ENCODE data around the gene SDK1.

SDK1 gene

GRCh38 chr7:4107839-4108238, 806.8 kb downstream of the SDK1 start:
- H3K4me3 ChIP-seq (ENCODE audit: low read depth, low read length), result no peak overlapping the region
- TF ChIP-seq, protein P1, sequence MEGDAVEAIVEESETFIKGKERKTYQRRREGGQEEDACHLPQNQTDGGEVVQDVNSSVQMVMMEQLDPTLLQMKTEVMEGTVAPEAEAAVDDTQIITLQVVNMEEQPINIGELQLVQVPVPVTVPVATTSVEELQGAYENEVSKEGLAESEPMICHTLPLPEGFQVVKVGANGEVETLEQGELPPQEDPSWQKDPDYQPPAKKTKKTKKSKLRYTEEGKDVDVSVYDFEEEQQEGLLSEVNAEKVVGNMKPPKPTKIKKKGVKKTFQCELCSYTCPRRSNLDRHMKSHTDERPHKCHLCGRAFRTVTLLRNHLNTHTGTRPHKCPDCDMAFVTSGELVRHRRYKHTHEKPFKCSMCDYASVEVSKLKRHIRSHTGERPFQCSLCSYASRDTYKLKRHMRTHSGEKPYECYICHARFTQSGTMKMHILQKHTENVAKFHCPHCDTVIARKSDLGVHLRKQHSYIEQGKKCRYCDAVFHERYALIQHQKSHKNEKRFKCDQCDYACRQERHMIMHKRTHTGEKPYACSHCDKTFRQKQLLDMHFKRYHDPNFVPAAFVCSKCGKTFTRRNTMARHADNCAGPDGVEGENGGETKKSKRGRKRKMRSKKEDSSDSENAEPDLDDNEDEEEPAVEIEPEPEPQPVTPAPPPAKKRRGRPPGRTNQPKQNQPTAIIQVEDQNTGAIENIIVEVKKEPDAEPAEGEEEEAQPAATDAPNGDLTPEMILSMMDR (IDR thresholded peaks at IDR 0.05; ENCODE audit: insufficient read depth, low read depth, low read length, missing control alignments), result no peak
- no peak for DNase-seq (ENCODE audit: low read depth)

GRCh38 chr7:4108951-4109350, 807.9 kb downstream of the SDK1 start:
- H3K4me3 ChIP-seq (ENCODE audit: low read depth, low read length), result no peak overlapping the region
- DNase-seq (ENCODE audit: low read depth), result no peak
- TF ChIP-seq, protein P1 (IDR thresholded peaks at IDR 0.05; ENCODE audit: insufficient read depth, low read depth, low read length, missing control alignments), result no peak

- H3K4me3 ChIP-seq (ENCODE audit: low read depth, low read length), result no peak overlapping the region
- DNase-seq (ENCODE audit: low read depth), result no peak
- TF ChIP-seq, protein P1 (IDR thresholded peaks at IDR 0.05; ENCODE audit: insufficient read depth, low read depth, low read length, missing control alignments), result no peak
Observed at GRCh38 chr7:4109481-4110110, 808.5 kb downstream of the SDK1 start.

DNA sequence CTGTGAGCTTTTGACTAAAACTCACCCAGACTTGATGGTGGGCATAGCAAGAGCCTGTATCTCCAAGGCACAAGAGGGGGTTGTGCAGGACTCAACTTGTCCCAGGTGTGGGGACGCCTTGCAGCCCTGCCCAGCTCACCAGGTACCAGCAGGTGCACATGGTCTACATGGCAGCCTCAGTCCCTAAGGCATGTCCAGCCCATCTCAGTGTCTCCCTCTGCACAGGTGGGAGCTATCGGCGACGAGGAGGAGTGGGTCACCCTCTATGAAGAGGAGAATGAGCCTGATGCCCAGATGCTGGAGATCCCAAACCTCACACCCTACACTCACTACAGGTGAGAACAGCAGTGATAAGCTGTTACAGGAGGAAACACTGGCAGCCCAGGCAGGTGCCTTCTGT, 809.4 kb downstream of the SDK1 start:
- no peak for DNase-seq (ENCODE audit: low read depth)

DNA sequence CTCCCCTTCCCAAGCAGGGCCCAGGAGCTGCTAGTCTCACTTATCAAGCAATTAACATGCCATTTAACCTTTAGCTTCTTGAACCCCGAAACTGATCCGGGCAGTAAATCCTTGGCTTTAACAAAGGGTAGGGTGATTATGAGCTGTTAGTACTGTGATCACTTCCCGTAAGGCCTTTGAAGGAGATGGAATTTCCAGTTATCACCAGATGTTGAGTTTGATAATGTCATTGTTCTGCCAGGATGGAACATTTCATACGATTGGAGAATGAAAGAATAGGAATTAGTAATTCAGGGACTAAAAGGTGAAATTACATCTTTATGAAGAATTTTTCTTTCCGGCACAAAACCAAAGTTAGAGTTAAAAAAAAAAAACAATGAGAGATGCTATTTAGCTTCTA, 810.1 kb downstream of the SDK1 start:
- DNase-seq (ENCODE audit: low read depth), result no peak
- TF ChIP-seq, protein P1 (IDR thresholded peaks at IDR 0.05; ENCODE audit: insufficient read depth, low read depth, low read length, missing control alignments), result no peak
- H3K4me3 ChIP-seq (ENCODE audit: low read depth, low read length), result no peak overlapping the region

More for the DNA sequence above, 809.4 kb downstream of the SDK1 start:
- no peak overlapping the region for H3K4me3 ChIP-seq (ENCODE audit: low read depth, low read length)
- TF ChIP-seq, protein P1 (IDR thresholded peaks at IDR 0.05; ENCODE audit: insufficient read depth, low read depth, low read length, missing control alignments), result no peak

DNA sequence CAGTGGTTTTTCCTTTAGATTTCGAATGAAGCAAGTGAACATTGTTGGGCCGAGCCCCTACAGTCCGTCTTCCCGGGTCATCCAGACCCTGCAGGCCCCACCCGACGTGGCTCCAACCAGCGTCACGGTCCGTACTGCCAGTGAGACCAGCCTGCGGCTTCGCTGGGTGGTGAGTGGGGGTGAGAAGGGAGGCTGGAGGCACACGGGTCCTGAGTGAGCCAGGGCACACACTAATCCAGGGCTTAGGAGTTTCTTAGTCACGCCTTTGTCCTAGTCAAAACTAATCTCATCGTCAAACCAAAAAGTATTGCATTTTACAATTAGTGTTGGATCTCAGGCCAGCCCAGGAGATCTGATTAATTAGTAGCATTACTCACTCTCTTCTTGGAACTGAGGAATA, 812.2 kb downstream of the SDK1 start:
- H3K4me3 ChIP-seq (ENCODE audit: low read depth, low read length), result no peak overlapping the region
- no peak for DNase-seq (ENCODE audit: low read depth)
- TF ChIP-seq, protein P1 (IDR thresholded peaks at IDR 0.05; ENCODE audit: insufficient read depth, low read depth, low read length, missing control alignments), result no peak

DNA sequence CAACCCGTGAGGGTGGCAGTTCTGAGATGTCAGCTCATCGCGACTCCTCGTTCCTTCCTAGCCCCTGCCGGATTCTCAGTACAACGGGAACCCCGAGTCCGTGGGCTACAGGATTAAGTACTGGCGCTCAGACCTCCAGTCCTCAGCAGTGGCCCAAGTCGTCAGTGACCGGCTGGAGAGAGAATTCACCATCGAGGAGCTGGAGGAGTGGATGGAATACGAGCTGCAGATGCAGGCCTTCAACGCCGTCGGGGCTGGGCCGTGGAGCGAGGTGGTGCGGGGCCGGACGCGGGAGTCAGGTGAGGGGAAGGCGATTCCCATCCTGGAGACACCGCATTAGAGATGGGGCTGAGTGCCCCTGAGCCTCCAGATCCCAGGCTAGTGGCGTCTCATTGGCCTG, 812.9 kb downstream of the SDK1 start:
- DNase-seq (ENCODE audit: low read depth), result no peak
- no peak overlapping the region for H3K4me3 ChIP-seq (ENCODE audit: low read depth, low read length)
- TF ChIP-seq, protein P1 (IDR thresholded peaks at IDR 0.05; ENCODE audit: insufficient read depth, low read depth, low read length, missing control alignments), result no peak
